DND-41 (cell line): Measurements from ENCODE around the gene RAB44.

ENCODE experiments used
- ATAC-seq: fragments of 200-7000 bp; cut with Tn5 transposase; 3 replicates; pipeline ENCODE4 v1.9.1; 2021; ENCODE audit warnings: low read depth; ENCODE audit not compliant: insufficient read depth
- DNase-seq: peaks from one replicate; pipeline ENCODE4 v3.0.0-alpha.2; 2020
- H2AFZ ChIP-seq: 2 replicates; pipeline ENCODE4 v1.6.0; 2012; ENCODE audit warnings: low read depth, low read length
- H3K27ac ChIP-seq: 2 replicates; pipeline ENCODE4 v1.5.1; 2012; ENCODE audit warnings: low read length, inconsistent platforms
- H3K27me3 ChIP-seq: fragments of 200-600 bp; sonication (generic); 2 replicates; pipeline ENCODE4 v1.6.0; 2012; ENCODE audit warnings: low read length, mild to moderate bottlenecking, inconsistent platforms; ENCODE audit not compliant: insufficient read depth, poor library complexity
- H3K36me3 ChIP-seq: 2 replicates; pipeline ENCODE4 v1.5.1; 2012; ENCODE audit warnings: low read length, inconsistent platforms; ENCODE audit not compliant: insufficient read depth
- H3K4me1 ChIP-seq: 2 replicates; pipeline ENCODE4 v1.5.1; 2012; ENCODE audit warnings: mild to moderate bottlenecking, low read length; ENCODE audit not compliant: insufficient read depth
- H3K4me2 ChIP-seq: 2 replicates; pipeline ENCODE4 v1.6.0; 2012; ENCODE audit warnings: mild to moderate bottlenecking, moderate library complexity, low read length, inconsistent platforms; ENCODE audit not compliant: insufficient read depth
- H3K4me3 ChIP-seq, 2 experiments: fragments of 200-600 bp in 1 of 2; shearing (Covaris generic) in 1 of 2; 2 replicates each; pipeline ENCODE4 v1.5.1; 2012 to 2016; ENCODE audit warnings: inconsistent platforms in 2 of 2, low read length in 2 of 2, mild to moderate bottlenecking in 2 of 2, low read depth in 1 of 2, moderate library complexity in 1 of 2
- H3K79me2 ChIP-seq: 2 replicates; pipeline ENCODE4 v1.6.0; 2012; ENCODE audit warnings: low read length, inconsistent platforms; ENCODE audit not compliant: insufficient read depth
- H3K9ac ChIP-seq: 2 replicates; pipeline ENCODE4 v1.6.0; 2012; ENCODE audit warnings: low read depth, mild to moderate bottlenecking, inconsistent platforms, low read length, moderate library complexity
- H3K9me3 ChIP-seq: 2 replicates; pipeline ENCODE4 v1.5.1; 2012; ENCODE audit warnings: low read length, moderate library complexity, mild to moderate bottlenecking, inconsistent platforms; ENCODE audit not compliant: insufficient read depth, severe bottlenecking
- H4K20me1 ChIP-seq: 2 replicates; pipeline ENCODE4 v1.6.0; 2012; ENCODE audit warnings: low read length; ENCODE audit not compliant: insufficient read depth
- EZH2 ChIP-seq: IDR thresholded peaks from 3 replicates; pipeline ENCODE4 v1.6.1; 2012; ENCODE audit warnings: borderline replicate concordance, low read depth, mild to moderate bottlenecking, moderate library complexity, low read length, inconsistent platforms; ENCODE audit not compliant: severe bottlenecking
- TF ChIP-seq, protein P1 (sequence below): IDR thresholded peaks from 2 replicates; pipeline ENCODE4 v1.5.1; 2012; ENCODE audit warnings: borderline replicate concordance, low read length, moderate library complexity, mild to moderate bottlenecking; ENCODE audit not compliant: poor library complexity, severe bottlenecking; ENCODE audit errors: extremely low read depth

RAB44 gene

GRCh38 chr6:36777801-36778200 lies 80.2 kb downstream of the RAB44 start:
- H3K36me3 ChIP-seq = no peaks in the 10 kb centered on the region
- DNase-seq = no peak
- H4K20me1 ChIP-seq = no peaks in the 10 kb centered on the region
- H3K9me3 ChIP-seq = no peaks in the 10 kb centered on the region
- H3K27ac ChIP-seq = peak overlapping the region; percentile 47; the same call in 1 of the 2 replicates
- peaks cover 91% of the 10 kb centered on the region for H3K4me1 ChIP-seq
- no peak overlapping the region; the same call in 1 of the 2 replicates for H3K9ac ChIP-seq
- no peaks in the 10 kb centered on the region for H3K27me3 ChIP-seq
- TF ChIP-seq, protein P1, sequence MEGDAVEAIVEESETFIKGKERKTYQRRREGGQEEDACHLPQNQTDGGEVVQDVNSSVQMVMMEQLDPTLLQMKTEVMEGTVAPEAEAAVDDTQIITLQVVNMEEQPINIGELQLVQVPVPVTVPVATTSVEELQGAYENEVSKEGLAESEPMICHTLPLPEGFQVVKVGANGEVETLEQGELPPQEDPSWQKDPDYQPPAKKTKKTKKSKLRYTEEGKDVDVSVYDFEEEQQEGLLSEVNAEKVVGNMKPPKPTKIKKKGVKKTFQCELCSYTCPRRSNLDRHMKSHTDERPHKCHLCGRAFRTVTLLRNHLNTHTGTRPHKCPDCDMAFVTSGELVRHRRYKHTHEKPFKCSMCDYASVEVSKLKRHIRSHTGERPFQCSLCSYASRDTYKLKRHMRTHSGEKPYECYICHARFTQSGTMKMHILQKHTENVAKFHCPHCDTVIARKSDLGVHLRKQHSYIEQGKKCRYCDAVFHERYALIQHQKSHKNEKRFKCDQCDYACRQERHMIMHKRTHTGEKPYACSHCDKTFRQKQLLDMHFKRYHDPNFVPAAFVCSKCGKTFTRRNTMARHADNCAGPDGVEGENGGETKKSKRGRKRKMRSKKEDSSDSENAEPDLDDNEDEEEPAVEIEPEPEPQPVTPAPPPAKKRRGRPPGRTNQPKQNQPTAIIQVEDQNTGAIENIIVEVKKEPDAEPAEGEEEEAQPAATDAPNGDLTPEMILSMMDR = no peak
- TF ChIP-seq EZH2 = no peak
- ATAC-seq = no peak
- no peak overlapping the region for H3K4me3 ChIP-seq
- no peak overlapping the region for H3K4me2 ChIP-seq
- no peak overlapping the region for H2AFZ ChIP-seq
- no peaks in the 10 kb centered on the region for H3K79me2 ChIP-seq

DNA sequence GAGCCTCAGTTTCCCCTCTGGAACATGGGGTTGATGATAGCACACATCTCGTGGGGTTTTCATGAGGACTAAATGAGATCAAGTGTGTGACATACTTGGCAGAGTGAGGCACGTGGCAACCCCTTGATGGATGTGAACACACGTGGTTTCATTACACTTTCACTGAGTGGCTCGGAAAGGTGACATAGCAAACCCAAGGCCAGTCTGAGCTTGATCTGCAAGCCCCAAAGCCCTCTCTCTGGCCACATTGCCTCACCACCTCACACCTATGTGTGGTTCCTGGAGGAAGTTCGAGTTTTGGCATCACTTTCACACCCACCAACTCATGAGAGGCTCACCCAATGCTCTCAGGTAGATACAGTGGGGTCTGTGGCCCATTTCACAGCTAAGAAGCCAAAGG lies 81.6 kb downstream of the RAB44 start:
- no peak for DNase-seq
- Histone ChIP-seq H3K4me2 (no peak overlapping the region), H3K4me3 (no peak overlapping the region), H3K27me3 (no peaks in the 10 kb centered on the region), H3K9ac (no peak overlapping the region), H4K20me1 (no peaks in the 10 kb centered on the region), H3K27ac (peak overlapping the region; percentile 47), H3K4me1 (peaks cover 80% of the 10 kb centered on the region), H2AFZ (no peak overlapping the region), H3K36me3 (no peaks in the 10 kb centered on the region), H3K79me2 (no peaks in the 10 kb centered on the region), H3K9me3 (no peaks in the 10 kb centered on the region)
- ATAC-seq = no peak
- TF ChIP-seq, protein P1 = no peak
- no peak for TF ChIP-seq EZH2

DNA sequence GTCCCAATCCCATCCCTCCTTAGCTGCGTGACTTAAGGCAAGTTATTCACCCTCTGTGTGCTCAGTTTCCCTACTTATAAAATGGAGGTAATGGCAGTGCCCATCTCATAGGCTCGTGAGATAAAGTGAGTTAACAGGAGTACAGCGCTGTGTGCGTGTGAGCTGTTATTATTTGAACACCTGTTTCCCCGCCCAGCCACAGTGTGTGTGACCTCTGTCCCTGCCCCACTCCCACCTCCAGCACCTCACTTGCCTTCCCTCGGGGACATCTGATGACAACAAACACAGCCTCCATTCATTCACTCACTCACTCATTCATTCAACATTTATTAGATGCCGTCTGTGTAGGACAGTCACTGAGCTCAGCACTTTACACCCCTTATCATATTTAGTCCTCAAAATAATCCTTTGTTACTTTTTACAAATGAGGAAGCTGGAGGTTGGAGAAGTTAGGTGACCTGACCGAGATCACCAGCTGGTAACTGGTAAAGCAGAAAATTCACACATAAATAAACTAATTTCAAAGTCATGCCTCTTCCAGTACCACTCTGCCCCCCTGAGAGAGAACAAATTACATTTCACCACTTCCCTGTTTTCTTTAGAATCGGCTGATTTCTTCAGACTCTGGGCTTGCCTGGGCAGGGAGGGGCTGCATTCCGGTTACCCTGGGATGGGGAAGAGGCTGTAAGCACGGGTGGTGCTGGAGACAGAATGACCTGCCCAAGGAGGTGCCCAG lies 83.0 kb downstream of the RAB44 start:
- no peak overlapping the region for H3K4me2 ChIP-seq
- DNase-seq = peak; percentile 50
- H4K20me1 ChIP-seq = no peaks in the 10 kb centered on the region
- no peaks in the 10 kb centered on the region for H3K79me2 ChIP-seq
- TF ChIP-seq, protein P1 = no peak
- TF ChIP-seq EZH2 = no peak
- H3K4me3 ChIP-seq = no peak overlapping the region
- H3K9me3 ChIP-seq = no peaks in the 10 kb centered on the region
- no peaks in the 10 kb centered on the region for H3K36me3 ChIP-seq
- H3K4me1 ChIP-seq = peaks cover 70% of the 10 kb centered on the region
- H2AFZ ChIP-seq = no peak overlapping the region
- H3K9ac ChIP-seq = peak overlapping the region; percentile 36
- H3K27me3 ChIP-seq = no peaks in the 10 kb centered on the region
- no peak for ATAC-seq
- H3K27ac ChIP-seq = peak overlapping the region; percentile 75

DNA sequence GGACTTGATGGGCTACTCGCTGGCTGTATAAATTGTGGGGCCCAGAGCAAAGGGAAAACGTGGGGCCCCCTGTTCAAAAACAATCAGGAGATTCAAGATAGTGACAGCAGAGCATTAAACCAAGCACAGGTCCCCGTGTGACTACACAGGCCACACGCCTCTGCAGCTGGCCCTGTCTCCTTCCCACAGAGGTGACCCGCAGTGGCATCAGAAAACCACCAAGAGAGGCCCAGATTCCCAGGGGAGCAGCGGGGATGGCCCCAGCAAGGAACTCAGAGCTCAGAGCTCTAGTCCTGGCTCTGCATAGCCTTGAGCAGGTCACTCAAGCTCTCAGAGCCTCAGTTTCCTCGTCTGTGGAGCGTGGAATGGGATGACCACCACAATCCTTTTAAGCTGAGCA lies 84.0 kb downstream of the RAB44 start:
- H2AFZ ChIP-seq = no peak overlapping the region

More for the DNA sequence above, 84.0 kb downstream of the RAB44 start:
- H3K36me3 ChIP-seq = no peaks in the 10 kb centered on the region
- peak; percentile 66 for ATAC-seq
- H3K9ac ChIP-seq = peak overlapping the region; percentile 36
- TF ChIP-seq, protein P1 = no peak
- no peak for TF ChIP-seq EZH2
- no peak overlapping the region for H3K4me3 ChIP-seq
- no peaks in the 10 kb centered on the region for H3K79me2 ChIP-seq
- H3K4me2 ChIP-seq = no peak overlapping the region
- no peaks in the 10 kb centered on the region for H4K20me1 ChIP-seq
- H3K4me1 ChIP-seq = peaks cover 59% of the 10 kb centered on the region
- H3K9me3 ChIP-seq = no peaks in the 10 kb centered on the region
- peak overlapping the region; percentile 75 for H3K27ac ChIP-seq
- peak; percentile 84 for DNase-seq
- H3K27me3 ChIP-seq = no peaks in the 10 kb centered on the region
